Measurements from ENCODE around the gene GPRASP3. TPM values are rescaled to one million over a fixed set of nuclear protein-coding genes. Genes with fewer than 3 reads are reported as not detected.

GPRASP3 gene
- polyA plus RNA-seq, 10 donors = 6.4 to 10.0 (median 7.6) TPM

GRCh38 chrX:102745513-102745856, 24.9 kb downstream of the GPRASP3 start:
- DNase-seq = no peak

- peak in 2 of 3 donors; percentile 48 to 75 for DNase-seq
Observed at GRCh38 chrX:102745857-102746584, 25.5 kb downstream of the GPRASP3 start.

- DNase-seq = no peak
Observed at GRCh38 chrX:102765217-102765616, 44.7 kb downstream of the GPRASP3 start.

- DNase-seq = no peak
Observed at GRCh38 chrX:102765809-102766208, 45.3 kb downstream of the GPRASP3 start.

- DNase-seq = no peak
Observed at GRCh38 chrX:102767287-102767686, 46.7 kb downstream of the GPRASP3 start.

- peak; percentile 82 to 93 (median 88) for DNase-seq
Observed at GRCh38 chrX:102768987-102769761, 48.6 kb downstream of the GPRASP3 start.

Other genes starting within 250 kb of the GPRASP3 start
- not detected for gene TCP11X2, start 248.9 kb upstream of the GPRASP3 start, polyA plus RNA-seq (ENCODE audit: insufficient read length in 10 of 10)
- 10 to 100 TPM in 9 of 10 donors, 1 to 10 TPM in 1; 9.7 to 24.3 (median 13.5) TPM for gene TMSB15A, start 204.0 kb upstream of the GPRASP3 start, polyA plus RNA-seq (ENCODE audit: insufficient read length in 10 of 10)
- gene ARMCX5, start 121.2 kb upstream of the GPRASP3 start, polyA plus RNA-seq (ENCODE audit: insufficient read length in 10 of 10) = 1 to 10 TPM; 5.7 to 8.9 (median 8.1) TPM
- 10 to 100 TPM in 8 of 10 donors, 1 to 10 TPM in 2; 8.5 to 16.3 (median 12.3) TPM for gene GPRASP1, start 69.3 kb upstream of the GPRASP3 start, polyA plus RNA-seq (ENCODE audit: insufficient read length in 10 of 10)
- 10 to 100 TPM; 16.8 to 31.3 (median 19.1) TPM for gene GPRASP2, start 8.3 kb upstream of the GPRASP3 start, polyA plus RNA-seq (ENCODE audit: insufficient read length in 10 of 10)
- under 1 TPM in 1 of 10 donors, not detected in 9; 0.19 TPM for gene RAB40AL, start 216.5 kb downstream of the GPRASP3 start, polyA plus RNA-seq (ENCODE audit: insufficient read length in 10 of 10)